Epithelial cell of esophagus (primary cell): ENCODE results near the gene IFNA13.

ENCODE experiments used
- DNase-seq: peaks from one replicate; pipeline ENCODE4 v3.0.0; 2010; ENCODE audit warnings: low read depth
- H3K4me3 ChIP-seq: 2 replicates; pipeline ENCODE4 v1.5.1; 2011; ENCODE audit warnings: mild to moderate bottlenecking, low read length, control low read depth
- TF ChIP-seq, protein P1 (sequence below): IDR thresholded peaks from 2 replicates; pipeline ENCODE4 v1.5.1; 2011; ENCODE audit warnings: low read depth, mild to moderate bottlenecking, low read length, control low read depth, inconsistent platforms; ENCODE audit not compliant: insufficient read depth; ENCODE audit errors: missing control alignments

The IFNA13 gene

GRCh38 chr9:21317956-21318923 is 49.6 kb downstream of the IFNA13 start:
- no peak overlapping the region for H3K4me3 ChIP-seq
- DNase-seq: peak; percentile 54
- TF ChIP-seq, protein P1, sequence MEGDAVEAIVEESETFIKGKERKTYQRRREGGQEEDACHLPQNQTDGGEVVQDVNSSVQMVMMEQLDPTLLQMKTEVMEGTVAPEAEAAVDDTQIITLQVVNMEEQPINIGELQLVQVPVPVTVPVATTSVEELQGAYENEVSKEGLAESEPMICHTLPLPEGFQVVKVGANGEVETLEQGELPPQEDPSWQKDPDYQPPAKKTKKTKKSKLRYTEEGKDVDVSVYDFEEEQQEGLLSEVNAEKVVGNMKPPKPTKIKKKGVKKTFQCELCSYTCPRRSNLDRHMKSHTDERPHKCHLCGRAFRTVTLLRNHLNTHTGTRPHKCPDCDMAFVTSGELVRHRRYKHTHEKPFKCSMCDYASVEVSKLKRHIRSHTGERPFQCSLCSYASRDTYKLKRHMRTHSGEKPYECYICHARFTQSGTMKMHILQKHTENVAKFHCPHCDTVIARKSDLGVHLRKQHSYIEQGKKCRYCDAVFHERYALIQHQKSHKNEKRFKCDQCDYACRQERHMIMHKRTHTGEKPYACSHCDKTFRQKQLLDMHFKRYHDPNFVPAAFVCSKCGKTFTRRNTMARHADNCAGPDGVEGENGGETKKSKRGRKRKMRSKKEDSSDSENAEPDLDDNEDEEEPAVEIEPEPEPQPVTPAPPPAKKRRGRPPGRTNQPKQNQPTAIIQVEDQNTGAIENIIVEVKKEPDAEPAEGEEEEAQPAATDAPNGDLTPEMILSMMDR: peak; percentile 71
